GM12874 (cell line): ENCODE data around the gene MAML2.

Source experiments
- TF ChIP-seq, protein P1 (sequence below): IDR thresholded peaks from 2 replicates; pipeline ENCODE4 v1.5.1; 2011; ENCODE audit warnings: low read depth, mild to moderate bottlenecking, control low read depth, low read length, moderate library complexity; ENCODE audit not compliant: insufficient read depth

MAML2 gene

DNA sequence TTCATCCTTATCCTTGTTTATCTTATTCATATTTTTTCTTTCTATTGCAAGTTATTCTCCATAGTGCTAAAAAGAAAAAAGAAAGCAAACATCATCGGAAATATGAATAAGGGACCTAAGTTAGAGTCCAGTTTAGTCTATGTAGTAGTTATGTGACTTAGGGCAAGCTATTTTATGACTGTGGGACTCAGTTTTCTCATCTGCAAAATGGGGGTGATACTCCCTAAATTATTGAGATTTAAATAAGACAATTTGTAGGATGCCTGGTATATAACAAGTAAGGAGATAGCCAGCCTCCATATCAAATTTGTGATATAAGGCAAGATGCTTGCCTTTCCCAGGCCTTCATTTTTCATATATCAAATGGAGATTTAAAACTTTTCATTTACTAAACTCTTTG is 69.5 kb downstream of the MAML2 start:
- TF ChIP-seq, protein P1, sequence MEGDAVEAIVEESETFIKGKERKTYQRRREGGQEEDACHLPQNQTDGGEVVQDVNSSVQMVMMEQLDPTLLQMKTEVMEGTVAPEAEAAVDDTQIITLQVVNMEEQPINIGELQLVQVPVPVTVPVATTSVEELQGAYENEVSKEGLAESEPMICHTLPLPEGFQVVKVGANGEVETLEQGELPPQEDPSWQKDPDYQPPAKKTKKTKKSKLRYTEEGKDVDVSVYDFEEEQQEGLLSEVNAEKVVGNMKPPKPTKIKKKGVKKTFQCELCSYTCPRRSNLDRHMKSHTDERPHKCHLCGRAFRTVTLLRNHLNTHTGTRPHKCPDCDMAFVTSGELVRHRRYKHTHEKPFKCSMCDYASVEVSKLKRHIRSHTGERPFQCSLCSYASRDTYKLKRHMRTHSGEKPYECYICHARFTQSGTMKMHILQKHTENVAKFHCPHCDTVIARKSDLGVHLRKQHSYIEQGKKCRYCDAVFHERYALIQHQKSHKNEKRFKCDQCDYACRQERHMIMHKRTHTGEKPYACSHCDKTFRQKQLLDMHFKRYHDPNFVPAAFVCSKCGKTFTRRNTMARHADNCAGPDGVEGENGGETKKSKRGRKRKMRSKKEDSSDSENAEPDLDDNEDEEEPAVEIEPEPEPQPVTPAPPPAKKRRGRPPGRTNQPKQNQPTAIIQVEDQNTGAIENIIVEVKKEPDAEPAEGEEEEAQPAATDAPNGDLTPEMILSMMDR: no peak

DNA sequence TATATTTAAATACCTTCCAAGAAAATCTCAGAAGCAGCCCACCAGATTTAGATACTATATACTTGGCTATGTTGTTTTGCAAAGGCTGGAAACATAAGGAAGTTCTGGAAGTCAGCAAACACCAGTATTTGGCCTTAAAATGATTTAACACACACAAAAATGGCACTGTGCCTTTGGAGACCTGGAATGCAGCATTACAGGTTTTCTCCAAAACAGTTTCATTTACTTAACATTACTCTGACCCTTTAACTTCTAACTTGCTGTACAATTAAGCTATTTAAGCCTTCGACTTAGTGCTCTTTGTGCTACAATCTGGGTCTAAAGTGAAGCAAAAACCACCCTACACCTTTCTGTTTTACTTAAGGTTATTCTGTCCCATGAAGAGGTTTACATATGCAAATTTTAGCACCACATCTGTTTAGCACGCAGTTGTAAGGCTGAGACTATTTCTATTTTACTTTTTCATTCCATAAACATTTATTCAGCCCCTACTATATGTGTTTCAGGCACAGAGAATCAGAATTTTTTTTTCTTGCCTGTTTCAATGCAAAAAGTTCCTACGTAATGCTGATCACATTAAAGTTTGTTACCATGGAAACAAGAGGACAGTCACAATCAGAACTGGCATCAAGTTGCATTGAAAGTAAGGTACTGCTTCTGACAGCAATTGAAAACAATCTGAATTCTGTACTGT is 70.3 kb downstream of the MAML2 start:
- TF ChIP-seq, protein P1: no peak

DNA sequence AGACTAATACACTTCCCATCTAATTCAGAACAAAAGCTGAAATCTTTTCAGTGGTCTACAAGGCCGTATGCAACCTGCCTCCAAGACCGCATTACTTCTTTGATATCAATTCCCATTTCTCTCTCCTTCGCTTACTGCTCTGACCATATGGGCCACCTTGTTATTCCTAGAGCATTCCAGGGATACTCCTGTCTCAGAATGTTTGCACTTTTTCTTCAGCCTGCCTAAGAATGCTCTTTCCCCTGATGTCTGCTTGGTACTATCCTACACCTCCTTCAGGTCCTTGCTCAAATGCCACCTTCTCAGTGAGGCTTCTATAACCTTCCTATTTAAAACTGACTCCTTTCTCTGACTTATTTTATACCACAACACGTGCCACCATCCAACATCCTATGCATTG is 71.2 kb downstream of the MAML2 start:
- TF ChIP-seq, protein P1: no peak

DNA sequence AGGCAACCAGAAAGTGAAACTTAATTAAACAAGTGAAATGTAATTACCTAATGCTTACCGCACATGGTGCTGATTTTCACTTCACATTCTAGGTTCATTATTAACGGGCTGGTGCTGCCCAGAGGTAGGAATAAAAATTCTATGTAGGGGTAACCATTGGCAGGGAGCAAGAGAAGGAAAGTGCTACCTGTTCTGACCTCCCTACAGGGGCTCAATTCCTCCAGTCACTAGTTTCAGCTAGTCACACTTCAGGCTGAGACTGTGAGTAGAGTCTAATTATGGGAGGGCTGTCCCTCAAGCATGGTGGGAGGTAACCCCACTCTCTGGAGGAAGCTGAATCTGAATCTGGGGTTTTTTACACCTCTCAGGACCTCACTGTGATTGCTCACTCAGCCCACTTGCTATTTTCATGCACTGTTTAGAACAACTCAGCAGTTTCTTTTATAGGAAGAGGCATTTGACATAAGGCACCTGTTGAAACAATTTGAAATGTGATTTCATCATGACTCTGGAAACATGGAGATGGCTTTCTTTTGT is 75.4 kb downstream of the MAML2 start:
- TF ChIP-seq, protein P1: no peak

DNA sequence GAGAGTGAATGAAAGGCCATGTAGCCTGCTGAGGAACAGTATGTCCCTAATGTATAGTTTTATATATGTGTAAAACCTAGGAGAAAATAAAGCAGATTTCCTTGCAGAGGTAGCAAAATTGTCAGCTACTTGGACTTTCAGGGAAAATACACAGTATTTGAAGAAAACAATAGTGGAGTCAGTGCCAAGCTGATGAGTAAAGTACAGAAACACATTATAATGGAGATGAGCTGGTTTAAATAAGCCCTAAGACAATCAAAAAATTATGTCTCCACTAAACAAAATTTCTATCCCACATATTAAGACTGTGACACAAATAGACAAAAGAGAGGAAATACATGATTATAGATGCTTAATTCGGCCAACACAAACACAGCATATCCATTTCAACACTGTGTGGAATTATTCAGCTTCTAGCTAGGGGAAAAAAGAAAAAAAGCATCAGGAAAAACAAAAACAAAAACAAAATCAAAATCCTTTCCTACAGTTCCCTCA is 75.9 kb downstream of the MAML2 start:
- TF ChIP-seq, protein P1: no peak

DNA sequence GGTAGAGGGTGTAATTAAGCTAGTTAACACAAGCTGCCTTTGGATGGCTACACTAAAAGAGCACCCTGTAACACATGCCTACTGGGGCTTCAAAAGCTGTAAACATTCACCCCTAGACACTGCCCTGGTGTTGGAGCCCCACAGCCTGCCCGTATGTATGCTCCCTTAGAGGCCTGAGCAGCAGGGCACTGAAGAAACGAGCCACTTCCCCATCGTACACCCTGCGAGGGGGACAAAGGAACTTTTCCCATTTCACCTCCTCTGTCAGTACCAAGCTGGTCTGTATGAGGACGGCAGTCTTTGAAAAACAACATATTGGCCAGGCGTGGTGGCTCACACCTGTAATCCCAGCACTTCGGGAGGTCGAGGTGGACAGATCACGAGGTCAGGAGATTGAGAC is 77.0 kb downstream of the MAML2 start:
- TF ChIP-seq, protein P1: no peak

DNA sequence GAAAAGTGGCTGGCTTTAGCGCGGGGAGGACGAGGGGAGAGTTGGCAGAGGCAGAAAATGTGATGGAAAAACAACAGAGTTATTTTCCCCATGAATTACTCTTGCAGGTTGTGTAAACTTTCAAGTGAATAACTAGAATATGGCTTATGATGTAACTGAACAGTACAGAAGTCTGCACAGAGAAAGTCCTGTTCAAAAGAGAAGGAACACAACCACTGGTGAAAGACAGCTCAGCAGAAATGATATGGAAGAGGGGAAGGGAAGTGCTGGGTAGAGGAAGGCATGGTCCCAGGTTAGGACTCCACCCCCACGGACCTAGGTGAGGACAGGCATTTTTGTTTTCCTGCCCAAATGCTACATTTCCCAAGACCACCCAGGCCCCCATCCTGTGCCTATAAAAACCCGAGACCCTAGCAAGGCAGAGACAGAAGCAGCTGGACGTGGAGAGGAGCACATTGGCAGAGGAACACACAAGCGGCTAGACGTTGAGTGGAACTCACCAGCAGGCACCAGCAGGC is 77.7 kb downstream of the MAML2 start:
- TF ChIP-seq, protein P1: no peak
